NCI-H2107 treated with DMSO at 0.1 percent for 48 hours (cell line): ENCODE measurements around the gene SORD.
"Not testable (repeated sequence)": the region's sequence is repeated elsewhere in the genome, so short reads cannot be mapped to it uniquely, and the experiment has no call there.

Source experiments
- DNase-seq: peaks from one replicate; lab custom pipeline; 2025; ENCODE audit not compliant: unreplicated experiment; lab: John Stamatoyannopoulos, UW

SORD gene

DNA sequence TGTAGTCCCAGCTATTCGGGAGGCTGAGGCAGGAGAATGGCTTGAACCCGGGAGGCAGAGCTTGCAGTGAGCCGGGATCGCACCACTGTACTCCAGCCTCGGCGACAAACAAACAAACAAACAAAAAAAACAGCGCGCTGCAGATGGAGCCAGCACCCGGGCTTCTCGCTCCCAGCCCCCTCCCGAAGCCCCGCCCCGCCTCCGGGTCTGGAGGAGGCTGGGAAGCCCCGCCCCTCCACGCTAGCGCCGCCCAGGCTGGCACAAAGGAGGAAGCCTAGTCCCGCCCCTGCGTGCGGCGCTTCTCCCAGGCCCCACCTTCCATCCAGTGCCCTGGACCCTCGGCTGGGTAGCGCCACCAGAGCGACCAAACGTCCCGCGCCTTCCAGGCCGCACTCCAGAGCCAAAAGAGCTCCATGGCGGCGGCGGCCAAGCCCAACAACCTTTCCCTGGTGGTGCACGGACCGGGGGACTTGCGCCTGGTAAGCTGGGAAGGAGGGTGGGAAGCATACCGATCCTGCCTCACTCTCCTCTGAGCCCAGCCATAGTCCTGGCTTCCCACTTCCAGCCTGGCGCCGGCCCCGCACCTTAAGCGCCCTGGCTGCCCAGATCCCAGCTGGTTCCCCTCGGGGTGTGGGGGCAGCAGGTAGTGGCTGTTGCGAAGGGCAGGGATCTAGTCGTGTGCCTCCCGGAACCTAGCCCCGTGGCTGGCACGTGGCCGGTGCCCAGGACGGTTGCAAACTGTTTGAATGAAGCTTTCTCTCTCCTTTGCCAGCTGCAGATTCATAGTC lies at the start of gene SORD:
TSS of gene SORD (plus strand) at position 325 of the 788 bp plus-strand sequence. CDS start at position 414, 89 bp downstream.
- peak; percentile 39 for DNase-seq

DNA sequence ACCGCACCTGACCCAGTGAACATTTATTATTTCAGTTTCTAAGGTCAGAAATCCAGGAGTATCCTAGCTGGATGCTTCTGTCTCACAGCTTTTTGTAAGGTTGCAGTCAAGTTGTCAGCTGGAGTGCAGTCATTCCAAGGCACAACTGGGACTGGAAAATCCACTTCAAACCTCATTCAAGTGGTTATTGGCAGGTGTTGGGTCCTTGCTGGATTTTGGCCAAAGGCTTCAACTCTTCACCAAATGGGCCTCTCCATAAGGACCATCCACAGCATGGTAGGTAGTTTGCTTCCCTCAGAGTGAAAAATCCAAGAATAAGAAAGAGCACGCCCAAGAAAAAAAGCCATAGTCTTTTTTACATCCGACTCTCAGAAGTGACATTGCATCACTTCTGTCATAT lies 46.8 kb upstream of the SORD start:
- not testable (repeated sequence) for DNase-seq

DNA sequence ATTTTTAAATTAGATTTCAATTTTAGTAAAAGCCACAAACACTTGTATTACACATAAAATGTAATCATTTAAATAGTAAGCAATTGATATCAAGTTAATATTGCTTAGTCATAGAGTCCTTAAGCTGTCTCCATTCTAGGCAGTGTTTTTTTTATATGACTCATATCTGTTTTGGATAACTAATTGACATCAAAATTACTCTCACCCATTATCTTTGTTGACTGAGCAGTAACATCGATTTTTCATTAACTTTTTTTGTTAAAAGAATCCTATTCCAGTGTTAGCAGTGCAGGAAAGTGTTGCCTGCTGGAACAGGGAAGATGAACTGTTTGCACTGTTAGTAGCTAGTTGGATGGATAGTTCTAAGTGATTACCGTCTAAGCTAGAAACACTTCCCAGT lies 45.2 kb upstream of the SORD start:
- DNase-seq, result not testable (repeated sequence)

DNA sequence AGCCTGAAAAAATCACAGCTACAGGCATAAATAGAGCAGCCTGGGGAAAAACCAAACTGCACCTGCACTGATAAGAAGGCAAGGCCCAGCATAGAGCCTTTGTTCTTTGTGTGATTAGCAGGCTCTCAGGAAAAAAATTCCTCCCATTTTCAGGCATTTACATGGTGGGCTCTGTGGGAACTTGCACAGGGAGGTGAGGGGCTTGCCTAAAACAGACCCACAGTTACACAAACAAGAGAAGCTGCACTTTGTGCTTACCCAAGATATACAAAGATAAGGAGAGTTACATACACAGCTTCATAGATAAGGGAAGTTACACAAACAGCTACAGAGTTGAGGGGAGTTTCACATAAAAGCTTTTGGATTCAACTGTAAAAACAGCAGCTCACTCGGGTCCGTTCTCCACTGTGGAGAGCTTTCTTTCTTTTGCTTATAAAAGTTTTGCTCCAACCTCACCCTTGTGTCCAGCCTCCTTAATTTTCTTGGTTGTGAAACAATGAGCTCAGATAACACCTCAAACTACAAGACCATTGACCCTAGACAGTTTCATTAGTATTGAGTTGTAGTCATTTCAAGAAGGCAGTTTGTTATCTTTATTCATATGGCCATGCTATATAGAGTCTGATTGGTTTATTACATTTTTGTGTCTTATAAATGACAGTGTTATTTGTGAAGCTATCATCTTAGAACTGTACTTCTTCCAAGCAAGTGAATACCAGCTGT lies 43.2 kb upstream of the SORD start:
- DNase-seq, result not testable (repeated sequence)

DNA sequence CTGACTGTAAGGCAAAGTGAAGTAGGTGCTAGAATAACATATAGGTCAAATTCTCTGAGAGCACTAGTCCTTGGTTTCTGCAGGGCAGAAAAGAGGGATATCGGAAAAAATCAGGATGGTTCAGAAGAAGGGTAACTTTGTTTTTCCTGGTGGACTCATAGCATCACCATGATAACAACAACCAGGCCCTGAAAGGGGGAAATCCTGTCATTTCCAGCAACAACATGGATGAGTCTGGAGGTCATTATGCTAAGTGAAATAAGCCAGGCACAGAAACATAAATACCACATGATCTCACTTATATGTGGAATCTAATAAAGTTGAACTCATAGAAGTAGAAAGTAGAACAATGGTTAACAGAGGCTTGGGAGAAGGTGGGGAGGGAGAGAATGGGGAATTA lies 38.9 kb upstream of the SORD start:
- DNase-seq, result not testable (repeated sequence)

DNA sequence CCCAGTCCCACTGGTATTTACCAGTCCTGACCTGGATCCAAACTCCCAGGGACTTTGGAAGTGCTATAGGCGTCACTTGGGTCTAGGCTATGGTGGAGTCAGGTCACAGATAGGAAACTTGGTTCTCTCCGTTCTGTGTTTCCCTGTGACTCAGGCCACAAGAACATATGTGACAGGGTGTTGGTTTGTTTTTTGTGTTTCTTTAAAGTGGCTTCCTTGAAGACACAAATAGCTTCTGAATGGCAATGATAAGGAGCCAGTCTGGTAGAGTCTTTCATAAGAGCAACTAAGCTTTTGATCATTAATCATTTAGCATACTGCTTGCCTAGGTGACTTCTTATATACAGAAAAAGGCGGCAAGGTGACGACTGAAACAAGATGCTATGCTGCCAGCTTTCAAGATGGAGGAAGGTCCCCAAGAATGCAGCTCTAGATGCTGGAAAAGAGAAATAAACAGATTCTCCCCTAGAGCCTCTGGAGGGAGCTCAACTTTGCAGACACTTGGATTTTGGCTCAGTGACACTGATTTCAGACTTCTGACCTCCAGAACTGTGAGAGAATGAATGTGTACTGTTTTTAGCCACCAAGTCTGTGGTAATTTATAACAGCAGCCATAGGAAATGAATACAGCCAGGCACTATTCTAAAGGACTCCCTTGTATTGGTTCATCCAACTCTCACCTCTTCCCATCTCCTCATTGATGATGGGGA lies 36.5 kb upstream of the SORD start:
- DNase-seq, result not testable (repeated sequence)

DNA sequence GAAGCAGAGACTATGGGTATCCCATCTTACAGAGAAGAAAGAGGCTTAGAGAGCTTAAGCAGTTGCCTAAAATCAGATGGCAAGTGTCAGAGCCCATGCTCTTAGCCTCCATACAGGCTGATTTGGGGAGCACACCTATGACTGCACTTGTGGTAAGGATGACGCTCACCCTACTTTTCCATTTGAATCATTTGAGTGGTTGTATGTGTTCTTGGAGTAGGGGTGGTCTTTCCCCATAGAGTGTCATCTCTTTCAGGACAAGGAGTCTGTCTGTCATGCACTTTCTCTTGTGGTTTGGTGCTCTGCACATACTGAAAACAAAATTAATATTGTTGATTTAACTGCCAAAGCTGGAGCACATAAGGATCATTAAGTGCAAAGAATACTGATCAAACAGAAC lies 35.3 kb upstream of the SORD start:
- not testable (repeated sequence) for DNase-seq

DNA sequence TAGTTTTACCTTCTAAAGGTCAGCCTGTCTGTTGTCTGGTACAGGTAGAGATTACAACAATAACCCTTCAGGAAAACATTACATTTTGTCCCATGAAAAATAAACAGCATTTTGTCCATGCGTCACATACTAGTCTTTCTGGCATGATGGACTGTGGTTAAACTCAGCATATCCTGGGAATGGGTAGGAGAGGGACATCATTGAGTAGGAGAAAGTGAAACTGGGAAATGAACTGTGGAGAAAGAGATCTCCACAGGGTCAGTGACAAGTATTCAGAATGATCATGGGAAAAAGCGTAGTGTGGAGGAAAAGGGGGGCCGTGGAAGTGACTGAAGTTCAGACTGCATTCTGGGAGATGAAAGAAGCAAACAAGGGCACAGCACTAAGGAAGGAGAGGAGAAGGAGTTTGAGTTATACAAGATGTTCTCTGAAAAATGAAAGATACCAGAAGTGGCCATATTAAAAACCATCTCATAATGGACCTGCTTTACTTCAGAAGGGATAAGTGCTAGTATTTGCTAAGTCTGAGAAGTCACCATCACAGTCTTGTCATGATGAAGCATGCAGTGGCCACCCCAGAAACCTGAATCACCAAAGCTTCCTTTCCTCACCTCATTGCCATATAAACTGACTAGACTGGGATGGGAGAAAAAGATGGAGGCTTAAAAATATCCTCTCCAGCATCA lies 34.7 kb upstream of the SORD start:
- not testable (repeated sequence) for DNase-seq

DNA sequence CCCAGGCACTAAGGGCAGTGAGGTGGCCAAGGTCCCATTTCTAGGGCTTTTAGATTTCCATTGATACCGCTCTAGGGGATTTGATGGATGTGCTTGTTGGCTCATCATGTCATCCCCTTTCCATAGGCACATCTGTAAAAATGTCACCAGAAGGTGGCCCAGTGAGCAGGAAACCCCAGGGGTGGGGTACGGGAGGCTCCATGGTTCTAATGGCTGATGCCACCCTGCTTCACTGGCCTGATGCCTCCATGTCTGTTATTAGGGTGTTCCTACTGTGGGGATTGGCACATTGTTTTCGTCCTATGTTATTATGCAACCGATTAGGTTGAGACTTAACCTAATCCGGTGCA lies 34.1 kb upstream of the SORD start:
- DNase-seq, result not testable (repeated sequence)

DNA sequence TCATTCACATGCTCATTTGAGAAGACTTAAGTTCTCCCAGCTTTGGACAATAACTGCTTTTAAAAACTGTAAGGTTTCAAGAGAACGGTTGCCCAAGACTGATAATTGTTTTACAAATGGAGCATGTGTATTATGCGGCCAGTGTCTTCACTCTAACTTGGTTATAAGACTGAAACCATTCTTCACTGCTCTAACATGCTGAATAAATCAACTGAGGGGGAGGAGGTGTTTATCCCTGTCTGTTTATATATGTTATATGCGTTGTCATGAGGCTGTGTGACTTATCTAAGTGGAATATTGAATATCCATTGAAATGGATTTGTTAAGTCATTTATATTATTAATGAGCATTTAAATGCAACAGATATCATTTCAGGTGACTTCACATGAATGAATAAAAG lies 25.4 kb upstream of the SORD start:
- DNase-seq, result not testable (repeated sequence)

DNA sequence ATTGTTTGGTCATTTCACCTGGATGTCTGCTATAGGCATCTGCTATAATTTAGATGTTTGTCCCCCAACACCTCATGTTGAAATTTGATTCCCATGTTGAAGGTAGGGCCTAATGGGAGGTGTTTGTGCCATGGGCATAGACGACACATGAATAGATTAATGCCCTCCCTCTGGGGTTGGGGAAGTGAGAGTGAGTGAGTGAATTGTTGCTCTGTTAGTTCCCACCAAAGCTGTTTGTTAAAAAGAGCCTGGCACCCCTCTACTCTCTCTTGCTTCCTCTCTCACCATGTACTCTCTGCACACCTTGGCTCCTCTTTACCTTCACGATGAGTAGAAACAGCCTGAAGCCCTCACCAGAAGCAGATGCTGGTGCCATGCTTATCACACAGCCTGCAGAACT lies 23.9 kb upstream of the SORD start:
- DNase-seq, result no peak

DNA sequence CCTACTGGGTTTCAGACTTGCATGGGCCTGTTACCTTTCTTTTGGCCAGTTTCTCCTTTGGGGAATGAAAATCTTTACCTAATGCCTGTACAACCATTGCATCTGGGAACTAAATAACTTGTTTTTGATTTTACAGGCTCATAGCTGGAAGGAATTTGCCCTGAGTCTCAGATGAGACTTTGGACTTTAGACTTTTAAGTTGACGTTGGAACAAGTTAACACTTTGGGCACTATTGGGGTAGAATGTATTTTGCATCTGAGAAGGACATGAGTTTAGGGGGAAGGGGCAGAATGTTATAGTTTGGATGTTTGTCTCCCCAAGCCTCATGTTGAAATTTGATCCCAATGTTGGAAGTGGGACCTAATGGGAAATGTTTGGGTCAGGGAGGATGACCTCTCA lies 21.8 kb upstream of the SORD start:
- DNase-seq, result not testable (repeated sequence)

DNA sequence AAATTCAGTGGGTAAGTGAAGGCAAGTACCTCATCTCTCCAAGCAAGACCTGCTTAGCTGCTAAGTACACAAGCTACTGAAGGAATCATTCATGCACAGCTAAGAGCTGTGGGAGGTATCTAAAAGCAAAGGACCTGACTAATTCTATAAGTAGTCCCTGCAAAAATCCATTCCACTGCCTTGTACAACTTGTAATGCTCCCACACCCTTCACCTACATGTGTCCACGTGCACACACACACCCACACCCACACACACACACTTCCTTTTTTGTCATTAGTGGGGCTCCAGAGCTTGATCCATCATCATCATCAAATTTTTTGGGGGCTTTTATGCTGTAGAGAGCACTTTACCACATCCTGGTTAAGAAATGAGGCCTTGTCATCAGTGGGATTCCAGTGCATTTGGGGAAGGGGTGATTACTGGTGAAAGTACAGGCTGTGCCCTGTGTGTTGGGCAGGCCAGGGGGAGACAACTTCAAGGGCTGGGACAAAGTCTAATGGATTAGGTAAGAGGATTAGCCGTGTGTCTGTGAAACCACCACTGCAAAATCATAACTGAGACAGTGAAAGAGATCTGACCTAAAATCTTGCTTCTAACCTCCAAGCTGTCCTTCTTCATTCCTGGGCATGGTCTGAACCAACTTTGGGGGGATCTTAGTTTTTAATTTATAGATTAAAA lies 19.1 kb upstream of the SORD start:
- not testable (repeated sequence) for DNase-seq

DNA sequence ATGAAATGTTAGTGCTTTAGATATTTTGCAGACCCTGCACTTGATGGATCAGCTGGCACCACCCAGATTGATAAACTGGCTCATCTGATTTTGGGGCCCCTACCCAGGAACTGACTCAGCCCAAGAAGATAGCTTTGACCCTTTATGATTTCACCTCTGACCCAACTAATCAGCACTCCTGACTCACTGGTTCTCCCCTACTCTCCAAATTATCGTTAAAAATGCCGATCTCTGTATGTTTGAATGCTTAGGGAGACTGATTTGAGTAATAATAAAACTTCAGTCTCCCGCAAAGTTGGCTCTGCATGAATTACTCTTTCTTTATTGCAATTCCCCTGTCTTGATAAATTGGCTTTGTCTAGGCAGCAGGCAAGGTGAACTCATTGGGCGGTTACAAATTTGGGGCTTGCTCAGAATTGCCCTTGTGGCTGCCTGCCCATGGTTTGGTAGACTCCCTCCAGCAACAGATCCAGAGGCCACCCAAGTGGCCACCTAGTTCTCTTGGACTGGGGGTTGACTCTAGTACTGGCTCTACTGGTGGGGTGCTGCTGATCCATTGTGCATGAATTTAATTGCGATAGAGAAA lies 18.3 kb upstream of the SORD start:
- DNase-seq, result not testable (repeated sequence)

DNA sequence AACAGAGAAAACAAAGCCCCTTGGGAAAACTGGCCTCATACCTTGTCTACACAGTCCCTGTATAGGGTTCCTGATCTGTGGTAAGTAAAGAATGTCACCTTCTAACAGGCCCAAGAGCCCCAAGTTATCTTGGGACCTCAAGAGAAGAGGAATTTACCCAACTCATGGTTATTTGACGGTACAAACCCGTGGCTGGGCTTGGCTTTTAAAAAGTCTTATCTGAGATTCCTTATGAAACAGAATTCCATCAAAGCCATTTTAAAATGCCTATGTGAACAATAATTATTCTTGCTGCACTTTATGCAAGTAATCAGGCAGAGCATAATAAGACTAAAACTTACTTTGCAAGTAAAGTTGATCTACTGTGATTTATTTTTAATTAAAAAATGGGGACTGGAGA lies 13.9 kb upstream of the SORD start:
- DNase-seq, result no peak

DNA sequence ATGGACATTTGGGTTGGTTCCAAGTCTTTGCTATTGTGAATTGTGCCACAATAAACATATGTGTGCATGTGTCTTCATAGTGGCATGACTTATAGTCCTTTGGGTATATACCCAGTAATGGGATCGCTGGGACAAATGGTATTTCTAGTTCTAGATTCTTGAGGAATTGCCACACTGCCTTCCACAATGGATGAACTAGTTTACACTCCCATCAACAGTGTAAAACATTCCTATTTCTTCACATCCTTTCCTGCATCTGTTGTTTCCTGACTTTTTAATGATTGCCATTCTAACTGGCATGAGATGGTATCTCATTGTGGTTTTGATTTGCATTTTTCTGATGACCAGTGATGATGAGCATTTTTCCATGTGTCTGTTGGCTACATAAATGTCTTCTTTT lies 7.9 kb upstream of the SORD start:
- not testable (repeated sequence) for DNase-seq

DNA sequence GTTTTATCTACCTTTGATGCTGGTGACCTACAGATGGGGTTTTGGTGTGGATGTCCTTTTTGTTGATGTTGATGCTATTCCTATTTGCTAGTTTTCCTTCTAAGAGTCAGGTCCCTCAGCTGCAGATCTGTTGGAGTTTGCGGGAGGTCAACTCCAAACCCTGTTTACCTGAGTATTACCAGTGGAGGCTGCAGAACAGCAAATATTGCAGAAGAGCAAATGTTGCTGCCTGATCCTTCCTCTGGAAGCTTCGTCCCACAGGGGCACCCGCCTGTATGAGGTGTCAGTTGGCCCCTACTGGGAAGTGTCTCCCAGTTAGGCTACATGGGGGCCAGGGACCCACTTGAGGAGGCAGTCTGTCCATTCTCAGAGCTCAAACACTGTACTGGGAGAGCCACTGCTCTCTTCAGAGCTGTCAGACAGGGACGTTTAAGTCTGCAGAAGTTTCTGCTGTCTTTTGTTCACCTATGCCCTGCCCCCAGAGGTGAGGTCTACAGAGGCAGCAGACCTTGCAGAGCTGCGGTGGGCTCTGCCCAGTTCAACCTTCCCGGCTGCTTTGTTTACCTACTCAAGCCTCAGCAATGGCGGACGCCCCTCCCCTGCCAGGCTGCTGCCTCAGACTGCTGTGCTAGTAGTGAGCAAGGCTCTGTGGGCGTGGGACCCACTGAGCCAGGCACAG lies 2.6 kb upstream of the SORD start:
- DNase-seq, result not testable (repeated sequence)

DNA sequence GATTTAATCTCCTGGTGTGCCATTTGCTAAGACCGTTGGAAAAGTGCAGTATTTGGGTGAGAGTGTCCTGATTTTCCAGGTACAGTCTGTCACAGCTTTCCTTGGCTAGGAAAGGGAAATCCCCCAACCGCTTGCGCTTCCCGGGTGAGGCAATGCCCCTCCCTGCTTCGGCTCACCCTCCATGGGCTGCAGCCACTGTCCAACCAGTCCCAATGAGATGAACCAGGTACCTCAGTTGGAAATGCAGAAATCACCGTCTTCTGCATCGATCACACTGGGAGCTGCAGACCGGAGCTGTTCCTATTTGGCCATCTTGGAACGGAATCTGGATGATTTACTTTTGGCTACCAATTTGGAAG lies 2.1 kb upstream of the SORD start:
- not testable (repeated sequence) for DNase-seq

DNA sequence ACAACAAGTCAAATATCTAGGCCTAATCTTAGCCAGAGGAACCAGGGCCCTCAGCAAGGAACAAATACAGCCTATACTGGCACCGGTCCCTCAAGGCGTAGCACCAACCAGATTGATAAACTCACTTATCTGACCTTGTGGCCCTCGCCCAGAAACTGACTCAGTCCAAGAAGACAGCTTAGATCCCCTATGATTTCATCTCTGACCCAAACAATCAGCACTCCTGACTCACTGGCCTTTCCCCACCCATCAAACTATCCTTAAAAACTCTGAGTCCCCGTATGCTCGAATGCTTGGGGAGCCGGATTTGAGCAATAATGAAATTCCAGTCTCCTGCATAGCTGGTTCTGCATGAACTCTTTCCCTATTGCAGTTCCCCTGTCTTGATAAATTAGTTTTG lies 1.6 kb upstream of the SORD start:
- no peak for DNase-seq
